ENCODE measurements around the gene FGF18. TPM values are rescaled to one million over a fixed set of nuclear protein-coding genes. Genes with fewer than 3 reads are reported as not detected.

FGF18 gene
- total RNA-seq, 1 experiment from 2014 or later: 1.7 TPM

- Histone ChIP-seq H3K9me3 (ENCODE audit: control insufficient read depth, insufficient read depth, low read depth, low read length) (no peaks in the 10 kb centered on the region), H3K27me3 (ENCODE audit: control insufficient read depth, insufficient read depth, low read length) (no peaks in the 10 kb centered on the region), H3K36me3 (ENCODE audit: control insufficient read depth, insufficient read depth, low read length) (no peaks in the 10 kb centered on the region), H3K27ac (ENCODE audit: low read length) (no peak overlapping the region), H3K4me1 (ENCODE audit: control insufficient read depth, insufficient read depth, low read length) (no peaks in the 10 kb centered on the region), H3K4me3 (ENCODE audit: low read depth in 2 of 2, low read length in 2 of 2) (no peak overlapping the region)
- in situ Hi-C loops (cut with HindIII; ENCODE audit: low pct_unique_long_range_greater_than_20kb, low sequenced_read_pairs) (no loop called here), intact Hi-C loops (cut with micrococcal nuclease; ENCODE audit: unreplicated experiment) (no loop called here)
- POLR2A ChIA-PET: no interaction called here
- CTCF ChIA-PET: no interaction called here
- BruUV-seq (replicated peaks): no TSS peak
- TF ChIP-seq SIN3A (IDR thresholded peaks at IDR 0.05; ENCODE audit: borderline replicate concordance, insufficient read depth, low read depth, low read length) (no peak), POLR2AphosphoS5 (IDR thresholded peaks at IDR 0.05; ENCODE audit: low read depth, low read length) (no peak), CTCF (IDR thresholded peaks at IDR 0.05) (no peak), TCF7L2 (IDR thresholded peaks at IDR 0.05; ENCODE audit: low read depth, low read length) (no peak)
- ATAC-seq (no peak), DNase-seq (ENCODE audit: low read depth, low spot score) (no peak)
Measured at GRCh38 chr5:171427318-171428167, 8.1 kb downstream of the FGF18 start.

GRCh38 chr5:171428168-171428696 is 8.8 kb downstream of the FGF18 start:
- H3K36me3 ChIP-seq (ENCODE audit: control insufficient read depth, insufficient read depth, low read length): no peaks in the 10 kb centered on the region
- ChIA-PET POLR2A (no interaction called here), CTCF (no interaction called here)
- no peaks in the 10 kb centered on the region for H3K4me1 ChIP-seq (ENCODE audit: control insufficient read depth, insufficient read depth, low read length)
- intact Hi-C loops (cut with micrococcal nuclease; ENCODE audit: unreplicated experiment): no loop called here
- no TSS peak for BruUV-seq (replicated peaks)
- DNase-seq (ENCODE audit: low read depth, low spot score) (no peak), ATAC-seq (no peak)
- no peaks in the 10 kb centered on the region for H3K9me3 ChIP-seq (ENCODE audit: control insufficient read depth, insufficient read depth, low read depth, low read length)
- H3K27ac ChIP-seq (ENCODE audit: low read length): no peak overlapping the region
- no peaks in the 10 kb centered on the region for H3K27me3 ChIP-seq (ENCODE audit: control insufficient read depth, insufficient read depth, low read length)
- in situ Hi-C loops (cut with HindIII; ENCODE audit: low pct_unique_long_range_greater_than_20kb, low sequenced_read_pairs): no loop called here
- TF ChIP-seq POLR2AphosphoS5 (IDR thresholded peaks at IDR 0.05; ENCODE audit: low read depth, low read length) (no peak), CTCF (IDR thresholded peaks at IDR 0.05) (no peak), SIN3A (IDR thresholded peaks at IDR 0.05; ENCODE audit: borderline replicate concordance, insufficient read depth, low read depth, low read length) (no peak), TCF7L2 (IDR thresholded peaks at IDR 0.05; ENCODE audit: low read depth, low read length) (no peak)
- H3K4me3 ChIP-seq (ENCODE audit: low read depth in 2 of 2, low read length in 2 of 2): no peak overlapping the region

GRCh38 chr5:171428809-171429542 is 9.5 kb downstream of the FGF18 start:
- TF ChIP-seq REST (IDR thresholded peaks at IDR 0.05; ENCODE audit: insufficient read depth in 1 of 2, low read depth in 2 of 2, low read length in 1 of 2) (no peak), TCF7L2 (IDR thresholded peaks at IDR 0.05; ENCODE audit: low read depth, low read length) (no peak), CTCF (IDR thresholded peaks at IDR 0.05) (no peak), POLR2AphosphoS5 (IDR thresholded peaks at IDR 0.05; ENCODE audit: low read depth, low read length) (no peak), SIN3A (IDR thresholded peaks at IDR 0.05; ENCODE audit: borderline replicate concordance, insufficient read depth, low read depth, low read length) (no peak)
- no peaks in the 10 kb centered on the region for H3K36me3 ChIP-seq (ENCODE audit: control insufficient read depth, insufficient read depth, low read length)
- DNase-seq (ENCODE audit: low read depth, low spot score) (no peak), ATAC-seq (no peak)
- in situ Hi-C loops (cut with HindIII; ENCODE audit: low pct_unique_long_range_greater_than_20kb, low sequenced_read_pairs): no loop called here
- POLR2A ChIA-PET: no interaction called here
- intact Hi-C loops (cut with micrococcal nuclease; ENCODE audit: unreplicated experiment): no loop called here
- CTCF ChIA-PET: no interaction called here
- H3K4me3 ChIP-seq (ENCODE audit: low read depth in 2 of 2, low read length in 2 of 2): no peak overlapping the region
- BruUV-seq (replicated peaks): no TSS peak
- H3K27me3 ChIP-seq (ENCODE audit: control insufficient read depth, insufficient read depth, low read length): no peaks in the 10 kb centered on the region
- H3K27ac ChIP-seq (ENCODE audit: low read length): no peak overlapping the region
- no peaks in the 10 kb centered on the region for H3K4me1 ChIP-seq (ENCODE audit: control insufficient read depth, insufficient read depth, low read length)
- H3K9me3 ChIP-seq (ENCODE audit: control insufficient read depth, insufficient read depth, low read depth, low read length): no peaks in the 10 kb centered on the region

Measured in Panc1 (cell line).